C4-2B (cell line): ENCODE measurements around the gene TIPARP.

Source experiments
- ZFX ChIP-seq: fragments of 450-650 bp; IDR thresholded peaks from 2 replicates; pipeline ENCODE4 v1.6.1; 2017
- TF ChIP-seq, protein P1 (sequence below): fragments of 450-650 bp; conservative IDR thresholded peaks from 2 replicates; pipeline ENCODE4 v1.5.1; 2017; ENCODE audit warnings: mild to moderate bottlenecking

DNA sequence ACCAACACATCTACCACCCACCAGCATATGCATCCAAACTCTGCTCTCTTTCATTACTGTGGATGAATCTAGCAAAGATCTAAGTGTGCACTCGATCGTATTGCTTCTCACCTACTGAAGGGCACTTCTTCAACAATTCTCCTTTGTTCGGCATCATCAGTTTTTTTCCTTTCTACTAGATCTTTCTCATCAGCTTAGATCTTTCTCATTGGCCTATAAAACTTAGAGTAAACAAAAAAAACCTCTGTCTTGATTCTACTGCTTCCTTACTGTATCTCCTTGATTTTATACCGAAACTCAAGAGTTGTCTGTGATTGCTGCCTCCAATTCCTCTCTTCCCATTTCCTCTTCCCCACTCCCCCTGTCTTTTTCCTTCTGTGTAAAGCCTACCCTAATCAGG is 36.1 kb upstream of the TIPARP start:
- TF ChIP-seq ZFX = no peak
- TF ChIP-seq, protein P1, sequence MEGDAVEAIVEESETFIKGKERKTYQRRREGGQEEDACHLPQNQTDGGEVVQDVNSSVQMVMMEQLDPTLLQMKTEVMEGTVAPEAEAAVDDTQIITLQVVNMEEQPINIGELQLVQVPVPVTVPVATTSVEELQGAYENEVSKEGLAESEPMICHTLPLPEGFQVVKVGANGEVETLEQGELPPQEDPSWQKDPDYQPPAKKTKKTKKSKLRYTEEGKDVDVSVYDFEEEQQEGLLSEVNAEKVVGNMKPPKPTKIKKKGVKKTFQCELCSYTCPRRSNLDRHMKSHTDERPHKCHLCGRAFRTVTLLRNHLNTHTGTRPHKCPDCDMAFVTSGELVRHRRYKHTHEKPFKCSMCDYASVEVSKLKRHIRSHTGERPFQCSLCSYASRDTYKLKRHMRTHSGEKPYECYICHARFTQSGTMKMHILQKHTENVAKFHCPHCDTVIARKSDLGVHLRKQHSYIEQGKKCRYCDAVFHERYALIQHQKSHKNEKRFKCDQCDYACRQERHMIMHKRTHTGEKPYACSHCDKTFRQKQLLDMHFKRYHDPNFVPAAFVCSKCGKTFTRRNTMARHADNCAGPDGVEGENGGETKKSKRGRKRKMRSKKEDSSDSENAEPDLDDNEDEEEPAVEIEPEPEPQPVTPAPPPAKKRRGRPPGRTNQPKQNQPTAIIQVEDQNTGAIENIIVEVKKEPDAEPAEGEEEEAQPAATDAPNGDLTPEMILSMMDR = no peak
